Left lobe of liver (tissue), 2 donors: Measurements from ENCODE around the gene GLYATL3. TPM values are rescaled to one million over a fixed set of nuclear protein-coding genes. Genes with fewer than 3 reads are reported as not detected.

Experiments used
- ATAC-seq: fragments of 200-7000 bp; cut with Tn5 transposase; one replicate; pipeline ENCODE4 v1.9.1; 2020; ENCODE audit warnings: mild to moderate bottlenecking, moderate library complexity
- DNase-seq: peaks from one replicate; pipeline ENCODE4 v3.0.0-alpha.2; 2020; ENCODE audit warnings: low spot score
- total RNA-seq: library from RNA; stranded (reverse); gene quantifications from one replicate; pipeline ENCODE4 v1.2.1, GENCODE V29; 2021
- donor health status: DM: no; HTN: no; CAD: no; lungs with moderate emphysema.
- donor health status: DM: no; HTN: yes; CAD: no.

The GLYATL3 gene
- total RNA-seq, 1 donor from 2014 or later = not detected

DNA sequence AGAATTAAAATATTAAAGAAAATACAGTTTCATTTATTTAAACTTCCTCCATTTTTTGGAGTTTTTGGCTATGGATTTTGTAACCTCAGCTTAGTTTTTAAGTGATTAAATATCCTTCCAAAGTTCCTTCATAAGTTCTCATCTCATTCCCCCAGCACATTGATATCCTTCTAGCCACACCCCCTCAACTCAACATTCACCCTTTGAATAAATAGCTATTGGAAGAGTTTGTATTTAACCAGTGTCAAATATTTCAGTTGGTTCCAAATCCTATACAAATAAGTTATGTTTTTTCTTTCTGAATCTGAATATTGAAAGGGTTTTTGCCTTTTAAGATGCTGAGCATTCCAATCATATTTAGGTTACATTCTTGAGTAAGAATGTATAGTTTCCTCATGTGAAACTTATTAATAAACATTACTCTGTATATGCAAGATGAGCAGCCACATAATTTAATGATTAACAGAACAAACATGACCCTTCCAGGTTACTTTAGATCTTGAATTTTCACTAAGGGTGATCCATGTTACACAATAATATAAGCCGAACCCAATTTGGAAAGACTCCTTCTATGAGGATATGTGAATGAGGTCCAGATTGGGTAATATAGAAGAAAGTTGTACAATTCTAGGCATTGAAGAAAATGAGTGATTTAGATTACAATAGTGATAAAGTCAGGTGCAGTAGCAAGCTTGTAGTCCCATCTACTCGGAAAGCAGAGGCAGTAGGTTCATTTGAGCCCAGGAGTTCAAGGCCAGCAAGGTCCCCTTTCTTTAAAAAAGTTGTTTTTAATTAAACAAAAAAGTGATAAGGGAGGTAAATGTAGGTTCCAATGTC lies 13.6 kb downstream of the GLYATL3 start:
- ATAC-seq (peak; percentile 81), DNase-seq (no peak)

DNA sequence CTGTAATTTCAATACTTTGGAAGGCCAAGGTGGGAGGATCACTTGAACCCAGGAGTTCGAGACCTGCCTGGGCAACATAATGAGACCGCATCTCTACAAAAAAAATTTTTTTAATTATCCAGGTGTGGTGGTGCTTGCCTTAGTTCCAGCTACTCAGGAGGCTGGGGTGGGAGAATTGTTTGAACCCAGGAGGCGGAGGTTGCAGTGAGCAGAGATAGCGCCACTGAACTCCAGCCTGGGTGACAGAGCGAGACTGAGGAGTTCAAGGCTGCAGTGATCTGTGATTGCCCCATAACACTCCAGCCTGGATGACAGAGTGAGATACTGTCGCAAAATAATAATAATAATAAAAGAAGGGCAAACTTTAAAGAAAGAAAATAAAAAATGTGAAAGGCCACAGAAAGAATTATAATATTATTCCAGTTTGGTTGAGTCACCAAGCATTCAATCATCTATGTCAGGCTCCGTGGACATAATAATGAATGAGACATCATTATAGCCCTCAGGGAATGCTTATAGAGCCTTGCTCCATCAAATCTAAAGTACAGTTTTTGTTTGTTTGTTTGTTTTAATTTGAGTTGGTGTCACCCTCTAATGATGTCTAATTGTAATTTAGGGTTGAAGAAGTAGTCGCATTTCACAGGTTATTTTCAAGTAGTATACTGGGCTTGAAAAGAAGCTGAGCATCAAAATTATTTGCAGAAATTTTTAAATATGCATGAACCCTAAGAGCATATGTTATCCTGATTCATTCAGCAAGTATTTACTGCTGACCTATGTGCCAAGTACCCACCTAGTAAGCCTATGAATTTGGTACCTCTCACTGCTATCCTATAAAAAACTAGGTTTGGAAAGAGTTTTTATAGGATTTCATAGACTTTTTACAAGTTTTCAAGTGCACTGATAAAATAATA lies 15.1 kb downstream of the GLYATL3 start:
- no peak for DNase-seq
- ATAC-seq = peak; percentile 42

DNA sequence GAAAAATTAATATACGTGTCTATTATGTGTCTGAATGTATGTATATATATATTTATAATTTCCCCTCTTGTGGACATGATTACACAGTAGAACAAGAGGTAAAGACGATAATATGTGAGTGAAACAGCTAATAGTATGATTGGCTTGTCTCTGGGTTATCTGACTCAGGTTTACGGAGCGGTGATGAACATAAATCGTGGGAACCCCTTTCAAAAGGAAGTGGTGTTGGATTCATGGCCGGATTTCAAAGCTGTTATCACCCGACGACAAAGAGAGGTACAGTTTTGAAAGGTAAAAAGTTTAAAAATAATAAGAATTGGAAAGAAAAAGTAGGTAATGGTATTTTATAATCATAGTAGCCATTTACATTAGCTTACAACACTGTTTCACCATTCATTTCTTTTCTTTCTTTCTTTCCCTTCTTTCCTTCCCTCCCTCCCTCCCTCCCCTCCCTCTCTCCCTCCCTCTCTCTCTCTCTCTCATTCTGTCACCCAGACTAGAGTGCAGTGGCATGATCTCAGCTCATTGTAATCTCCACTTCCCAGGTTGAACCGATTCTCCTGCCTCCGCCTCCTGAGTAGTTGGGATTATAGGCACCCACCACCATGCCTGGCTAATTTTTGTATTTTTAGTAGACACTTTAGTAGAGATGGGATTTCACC lies 15.9 kb downstream of the GLYATL3 start:
- DNase-seq (no peak), ATAC-seq (no peak)

DNA sequence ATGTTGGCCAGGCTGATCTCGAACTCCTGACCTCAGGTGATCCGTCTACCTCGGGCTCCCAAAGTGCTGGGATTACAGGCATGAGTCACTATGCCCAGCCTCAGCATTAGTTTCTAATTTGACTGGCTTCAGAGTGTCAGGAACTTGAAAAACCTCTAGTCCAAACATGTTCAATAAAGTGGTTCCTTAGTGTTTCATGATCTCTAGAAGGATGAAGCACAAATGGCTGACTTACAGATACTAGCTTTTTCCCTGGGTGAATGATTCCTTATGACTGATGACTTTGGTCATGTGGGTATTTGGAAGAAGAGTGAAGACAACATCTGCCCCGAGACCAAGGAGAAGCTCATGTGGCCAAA lies 16.4 kb downstream of the GLYATL3 start:
- DNase-seq = no peak
- no peak for ATAC-seq

DNA sequence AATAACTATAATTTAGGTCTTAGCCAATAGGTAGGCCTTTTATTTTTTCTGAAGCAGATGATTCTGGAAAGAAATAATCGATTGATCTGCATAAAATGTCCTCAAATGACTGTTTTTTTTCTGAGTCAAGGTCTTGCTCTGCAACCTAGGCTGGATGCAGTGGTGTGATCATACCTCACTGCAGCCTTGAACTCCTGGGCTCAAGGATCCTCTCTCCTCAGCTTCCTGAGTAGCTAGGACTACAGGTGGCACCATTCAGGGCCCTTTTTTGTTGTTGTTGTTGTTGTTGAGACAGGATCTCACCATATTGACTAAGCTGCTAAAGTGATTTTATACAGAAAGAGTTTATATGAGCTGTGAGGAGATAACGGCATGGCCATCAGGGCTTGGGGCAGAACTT lies 18.2 kb downstream of the GLYATL3 start:
- DNase-seq = no peak

DNA sequence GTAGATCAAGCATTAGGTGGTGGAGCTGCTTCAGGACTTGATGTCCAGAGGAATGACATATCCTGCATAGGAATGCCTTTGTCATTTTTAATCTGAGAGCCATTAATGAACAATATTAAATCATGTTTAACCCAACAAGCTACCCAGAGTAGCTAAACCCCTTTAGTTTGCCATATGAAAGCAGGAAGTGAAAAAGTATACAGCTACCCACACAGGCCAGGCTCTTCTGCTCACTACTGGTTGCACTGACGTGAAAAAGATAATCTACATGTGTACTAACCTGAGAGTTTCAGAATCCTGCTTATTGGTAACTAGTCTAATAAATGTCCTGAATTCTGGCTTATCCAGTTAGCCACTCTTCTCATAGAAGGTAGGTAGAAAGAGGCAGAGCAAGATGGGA lies 19.9 kb downstream of the GLYATL3 start:
- ATAC-seq = no peak

More for the DNA sequence above, 18.2 kb downstream of the GLYATL3 start:
- no peak for ATAC-seq

DNA sequence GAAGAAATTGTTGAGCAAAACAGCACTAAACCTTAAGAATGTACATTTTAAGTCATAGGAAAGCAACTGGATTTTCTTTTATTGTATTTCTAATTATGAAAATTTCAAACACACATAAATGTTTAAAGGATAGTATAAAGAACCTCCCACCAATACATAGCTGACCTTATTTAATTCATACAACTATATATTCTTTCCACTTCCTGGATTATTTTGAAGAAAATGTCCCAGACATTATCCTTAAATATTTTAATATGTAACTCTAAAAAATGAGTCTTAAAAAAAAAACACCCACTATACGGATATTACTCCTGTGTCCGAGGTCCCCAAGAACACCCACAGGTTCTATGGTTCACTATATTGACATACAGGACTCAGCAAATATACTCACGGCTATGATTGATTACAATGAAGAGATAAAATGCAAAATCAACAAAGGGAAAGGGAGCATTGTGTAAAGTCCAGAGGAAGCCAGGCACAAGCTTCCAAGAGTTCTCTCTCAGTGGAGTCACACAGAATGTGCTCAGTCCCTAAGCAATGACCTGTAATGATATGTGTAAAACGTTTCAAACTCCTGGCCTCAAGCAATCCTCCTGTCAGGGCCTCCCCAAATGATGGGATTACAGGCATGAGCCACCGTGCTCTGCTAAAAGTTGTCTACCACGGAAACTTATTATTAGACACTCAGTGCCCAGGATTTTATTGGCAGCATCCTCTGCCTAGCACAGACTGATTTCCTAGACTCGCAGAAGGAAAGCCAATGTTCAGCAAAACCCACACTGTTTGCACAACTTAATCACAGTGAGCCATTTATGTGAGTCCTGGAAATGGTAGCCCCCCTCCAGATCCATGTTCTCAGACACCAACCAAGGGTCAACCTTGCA lies 23.2 kb downstream of the GLYATL3 start:
- peak; percentile 71 for ATAC-seq
- DNase-seq = peak; percentile 68

More for the DNA sequence above, 19.9 kb downstream of the GLYATL3 start:
- no peak for DNase-seq

DNA sequence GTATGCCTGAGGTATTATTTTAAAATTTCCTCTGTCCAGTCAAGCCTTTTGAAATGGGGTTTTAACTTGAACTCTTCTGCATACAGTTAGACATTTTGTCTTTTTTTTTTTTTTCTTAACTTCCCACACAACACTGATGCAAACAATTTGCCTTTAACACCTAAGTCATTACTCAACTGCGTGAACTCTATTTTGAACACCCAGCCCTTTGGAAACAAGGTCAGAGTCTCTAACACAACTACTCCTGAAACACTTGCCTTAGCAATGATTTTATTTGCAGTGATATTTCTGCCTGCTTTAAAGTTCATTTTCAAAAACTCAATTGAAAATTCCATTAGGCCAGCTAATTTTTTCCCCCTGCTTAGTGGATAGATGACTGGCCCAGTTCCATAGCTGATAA lies 24.2 kb downstream of the GLYATL3 start:
- peak; percentile 52 for DNase-seq
- ATAC-seq = peak; percentile 22

DNA sequence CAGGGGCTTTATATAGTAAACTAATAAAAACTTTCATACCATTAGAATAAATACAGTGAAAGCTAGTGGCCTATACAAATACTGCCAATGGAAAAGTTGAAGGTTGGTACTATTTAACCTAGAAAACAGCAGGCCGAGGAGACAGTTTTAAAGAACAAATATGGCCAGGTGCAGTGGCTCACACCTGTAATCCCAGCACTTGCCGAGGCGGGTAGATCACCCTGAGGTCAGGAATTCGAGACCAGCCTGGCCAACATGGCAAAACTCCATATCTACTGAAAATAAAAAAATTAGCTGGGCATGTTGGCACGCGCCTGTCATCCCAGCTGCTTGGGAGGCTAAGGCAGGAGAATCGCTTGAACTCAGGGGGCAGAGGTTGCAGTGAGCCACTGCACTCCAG lies 24.8 kb downstream of the GLYATL3 start:
- peak; percentile 71 for DNase-seq
- peak; percentile 34 for ATAC-seq

DNA sequence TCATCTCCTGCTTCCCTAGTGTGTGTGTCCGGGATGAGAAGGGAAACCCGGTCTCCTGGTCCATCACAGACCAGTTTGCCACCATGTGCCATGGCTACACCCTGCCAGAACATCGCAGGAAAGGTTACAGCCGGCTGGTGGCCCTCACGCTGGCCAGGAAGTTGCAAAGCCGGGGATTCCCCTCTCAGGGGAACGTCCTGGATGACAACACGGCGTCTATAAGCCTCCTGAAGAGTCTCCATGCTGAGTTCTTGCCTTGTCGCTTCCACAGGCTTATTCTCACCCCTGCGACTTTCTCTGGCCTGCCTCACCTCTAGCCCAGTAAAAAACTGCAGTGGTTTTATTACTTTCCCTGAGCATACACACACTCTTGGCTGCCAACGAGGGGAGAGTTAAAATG lies 26.9 kb downstream of the GLYATL3 start:
- DNase-seq (peak; percentile 55), ATAC-seq (peak; percentile 39)

DNA sequence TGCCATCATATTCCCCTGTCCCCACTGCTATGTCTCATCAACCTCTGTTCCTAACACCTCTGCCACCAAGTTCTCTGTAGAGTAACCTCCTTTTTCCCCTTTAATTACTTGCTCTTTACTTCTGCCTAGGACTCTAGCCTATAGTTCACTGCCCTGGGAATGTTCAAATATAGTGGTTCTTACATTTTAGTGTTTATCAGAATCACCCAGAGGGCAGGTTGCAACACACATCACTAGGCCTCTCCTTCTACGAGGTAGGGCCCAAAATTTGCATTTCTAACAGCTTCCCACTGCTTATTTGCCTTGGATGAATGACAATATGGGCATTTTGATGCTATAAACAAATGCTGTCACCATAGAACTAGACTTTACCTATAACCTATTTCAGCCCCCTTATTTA lies 27.6 kb downstream of the GLYATL3 start:
- DNase-seq (peak; percentile 55), ATAC-seq (peak; percentile 53)

DNA sequence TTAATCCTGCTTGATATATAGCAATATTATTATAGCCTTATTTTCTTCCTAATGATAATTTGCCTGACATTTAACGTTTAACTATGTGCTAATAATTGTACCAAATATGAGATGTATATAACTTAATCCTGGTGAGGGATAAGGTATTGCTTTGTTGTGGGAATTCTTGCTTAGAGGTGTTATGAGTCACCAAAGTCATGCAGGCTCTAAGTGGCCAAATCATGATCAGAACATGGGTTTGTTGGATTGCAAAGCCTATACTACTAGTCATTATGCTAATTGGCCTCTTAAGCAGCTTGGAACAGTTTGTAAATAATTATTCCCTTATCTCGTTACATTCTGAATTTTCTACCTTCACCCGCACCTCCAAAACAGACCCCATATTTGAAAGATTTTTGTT lies 28.8 kb downstream of the GLYATL3 start:
- no peak for ATAC-seq
- DNase-seq = no peak

DNA sequence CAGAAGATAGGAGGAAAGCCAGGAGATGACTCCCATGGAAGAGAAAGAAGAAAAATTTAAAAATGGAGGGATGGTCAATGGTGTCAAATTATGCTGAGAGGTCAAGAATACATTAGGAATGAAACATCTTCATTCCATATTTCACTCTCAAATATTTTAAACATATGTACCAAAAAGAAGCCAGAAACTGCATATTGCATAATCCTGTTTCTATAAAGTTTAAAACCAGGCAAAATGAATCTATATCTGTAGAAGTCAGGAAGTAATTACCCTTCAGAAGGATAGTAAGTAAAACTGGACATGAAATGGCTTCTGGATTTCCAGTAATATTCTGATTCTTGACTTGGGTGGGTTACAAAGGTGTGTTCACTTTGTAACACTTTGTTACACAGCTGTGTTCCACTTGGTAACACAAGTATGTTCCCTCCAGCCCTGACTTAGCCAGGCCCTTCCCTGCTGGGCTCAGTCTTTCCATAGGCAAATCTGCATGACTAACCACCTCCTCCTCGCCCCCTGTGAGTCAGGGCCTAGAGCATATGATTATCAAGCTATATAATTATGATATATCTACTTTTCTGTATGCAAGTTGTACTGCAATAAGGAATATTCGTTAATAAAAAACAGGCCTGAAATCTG lies 30.5 kb downstream of the GLYATL3 start:
- no peak for ATAC-seq
- no peak for DNase-seq

DNA sequence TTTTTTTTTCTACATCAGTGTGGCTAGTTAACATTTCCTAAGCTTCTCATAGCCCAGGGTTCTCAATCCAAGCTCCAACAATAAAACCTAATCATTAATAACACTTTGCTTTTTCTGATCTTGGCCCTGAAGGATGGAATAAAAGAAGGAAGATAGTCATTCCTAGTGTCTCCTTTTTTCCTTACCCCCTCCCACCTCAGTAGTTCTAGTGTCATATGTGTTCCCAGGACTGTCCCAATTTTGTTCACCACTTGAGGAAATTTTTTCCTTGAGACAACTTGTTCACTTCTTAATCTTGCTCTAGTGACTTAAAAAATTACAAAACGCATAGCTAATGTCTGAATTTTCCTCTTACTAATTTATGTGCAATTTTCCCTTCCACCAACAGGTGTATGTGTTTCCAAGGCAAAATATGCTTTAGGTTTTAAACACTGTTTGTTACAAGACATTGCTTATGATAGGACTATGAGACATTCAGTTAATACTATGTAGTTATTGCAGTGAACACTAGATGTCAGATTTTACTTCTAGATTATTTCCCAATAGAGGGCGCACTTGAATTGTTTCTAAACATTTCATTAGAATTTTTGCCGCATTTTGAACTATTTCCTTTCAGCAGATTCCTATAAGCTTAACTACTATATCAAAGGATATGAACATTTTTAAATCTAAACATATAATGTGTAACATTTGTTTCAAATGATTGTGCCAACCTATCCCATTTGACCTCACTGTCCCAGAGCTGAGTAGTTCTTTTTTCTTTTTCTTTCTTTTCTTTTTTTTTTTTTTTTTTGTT lies 32.2 kb downstream of the GLYATL3 start:
- peak; percentile 93 for ATAC-seq
- no peak for DNase-seq

DNA sequence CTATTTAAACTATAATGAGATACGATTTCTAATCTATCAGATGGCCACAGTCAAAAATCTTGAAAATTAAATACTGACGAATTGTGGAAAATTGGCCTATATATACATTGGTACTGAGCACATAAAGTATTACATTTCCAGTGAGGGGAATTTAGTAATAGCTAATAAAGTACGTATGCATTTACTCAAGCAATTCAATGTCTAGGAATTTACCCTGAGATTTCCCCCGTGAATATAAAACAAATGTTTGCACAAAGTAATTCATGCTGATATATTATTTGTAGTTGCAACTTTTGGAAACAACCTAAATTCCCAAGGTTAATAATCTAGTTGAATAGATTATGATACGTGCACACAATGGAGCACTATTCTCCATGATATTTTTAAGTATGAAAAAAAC lies 36.1 kb downstream of the GLYATL3 start:
- ATAC-seq (no peak), DNase-seq (no peak)

DNA sequence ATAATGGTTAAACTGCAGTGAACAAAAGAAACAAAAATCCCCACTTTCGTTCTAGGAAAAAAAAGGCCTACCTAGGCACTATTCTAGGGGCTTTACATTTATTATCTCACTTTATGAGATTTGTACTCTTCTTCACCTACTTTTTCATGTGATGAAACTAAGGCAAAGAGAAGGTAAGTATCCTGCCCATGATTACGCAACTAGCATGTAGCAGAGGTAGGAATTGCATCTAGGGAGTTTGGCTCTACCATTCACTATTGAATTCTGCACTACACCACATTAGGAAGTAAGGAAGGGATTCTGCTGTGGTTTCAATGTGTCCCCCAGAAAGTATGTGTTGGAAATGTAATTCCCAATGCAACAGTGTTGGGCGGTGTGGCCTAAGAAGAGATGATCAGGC lies 39.4 kb downstream of the GLYATL3 start:
- DNase-seq = no peak
- ATAC-seq = no peak

DNA sequence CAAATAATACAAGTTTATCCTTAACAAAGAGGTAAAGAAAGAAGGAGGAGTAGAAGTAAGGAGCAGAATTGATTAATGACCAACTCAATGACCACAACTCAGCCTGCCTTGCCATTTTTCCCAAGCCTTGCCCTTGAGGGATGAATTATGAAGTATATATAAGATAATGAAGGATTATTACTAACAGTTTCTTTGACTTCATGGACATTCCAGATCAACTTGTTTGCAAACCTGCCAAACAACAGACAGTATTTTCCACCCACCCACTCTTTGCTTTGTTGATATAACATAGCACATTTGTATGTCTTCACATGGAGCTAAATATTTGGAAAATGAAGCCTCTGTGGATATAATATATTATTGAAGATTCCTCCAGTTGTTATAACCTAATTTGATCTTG lies 40.9 kb downstream of the GLYATL3 start:
- no peak for ATAC-seq
- no peak for DNase-seq

DNA sequence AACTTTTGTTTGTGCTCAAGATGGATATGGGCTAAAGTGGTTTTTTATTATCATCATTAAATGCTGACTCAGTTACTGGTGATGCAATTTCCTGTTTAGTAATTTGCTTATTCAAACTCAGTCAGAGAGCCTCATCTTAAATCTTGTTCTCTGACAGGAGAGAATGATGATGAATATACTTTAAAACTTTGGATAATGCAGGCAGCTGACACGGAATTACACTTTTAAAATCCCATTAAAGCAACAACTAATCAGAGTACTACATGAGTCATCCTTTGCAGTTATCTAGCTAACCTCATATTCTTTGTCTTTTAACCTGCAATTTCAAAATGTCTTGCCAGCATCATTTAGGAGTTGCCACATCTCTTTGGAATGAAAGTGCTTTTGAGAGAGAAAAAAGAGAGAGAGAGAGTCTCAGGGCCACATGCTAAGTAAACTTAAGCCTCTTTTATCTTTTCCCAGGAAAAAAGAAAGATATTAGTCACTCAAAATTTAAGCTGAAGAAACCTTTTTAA lies 41.5 kb downstream of the GLYATL3 start:
- DNase-seq = no peak
- ATAC-seq = no peak

DNA sequence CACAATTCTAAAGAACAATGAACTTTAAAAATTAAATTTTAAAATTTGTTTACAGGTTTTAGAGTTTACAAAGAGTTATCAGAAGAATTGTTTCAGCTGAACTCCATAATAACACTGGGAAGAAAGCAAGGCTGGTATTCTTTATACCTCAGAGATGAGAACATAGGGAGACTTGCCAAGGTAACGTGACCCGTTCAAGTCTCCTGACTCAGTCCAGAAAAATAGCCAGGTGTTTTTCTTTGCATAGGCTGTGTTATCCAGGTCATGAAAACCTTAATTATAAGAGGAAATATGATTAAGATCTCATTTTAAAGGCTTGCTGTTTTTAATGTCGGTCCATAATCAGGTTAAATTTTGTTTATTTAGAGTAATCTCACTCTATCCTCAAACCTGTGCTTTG lies 42.2 kb downstream of the GLYATL3 start:
- ATAC-seq = no peak
- DNase-seq = no peak
